MM.1S (cell line): Measurements from ENCODE around the gene RANBP9.

ENCODE experiments used
- CTCF ChIP-seq: fragments of 300-600 bp; sonication (generic); IDR thresholded peaks from 2 replicates; pipeline ENCODE4 v1.5.1; 2016; ENCODE audit warnings: antibody characterized with exemption, low read length, mixed read lengths
- EZH2 ChIP-seq: fragments of 300-600 bp; sonication (generic); optimal IDR thresholded peaks from 2 replicates; pipeline ENCODE3; 2017; ENCODE audit warnings: low read depth, mild to moderate bottlenecking, antibody characterized with exemption, low read length, mixed read lengths
- EZH2phosphoT487 ChIP-seq: fragments of 300-600 bp; sonication (generic); IDR thresholded peaks from 2 replicates; pipeline ENCODE4 v1.6.1; 2018; ENCODE audit warnings: antibody characterized with exemption, low read length

- TF ChIP-seq CTCF (no peak), EZH2 (no peak), EZH2phosphoT487 (no peak)
These were observed 62.8 kb downstream of the RANBP9 start for GRCh38 chr6:13648850-13649249.
